HEK293T (cell line): ENCODE measurements around the gene ADAMTS8.

Experiments used
- ARNT ChIP-seq: fragments of 450-650 bp; IDR thresholded peaks from 2 replicates; pipeline ENCODE4 v1.6.1; 2017; ENCODE audit warnings: mild to moderate bottlenecking
- BHLHE40 ChIP-seq: fragments of 450-650 bp; IDR thresholded peaks from 2 replicates; pipeline ENCODE4 v1.6.1; 2016; ENCODE audit warnings: mild to moderate bottlenecking, moderate library complexity, borderline replicate concordance
- CTBP1 ChIP-seq: fragments of 450-650 bp; IDR thresholded peaks from 2 replicates; pipeline ENCODE4 v1.6.1; 2016; ENCODE audit warnings: borderline replicate concordance
- ELF4 ChIP-seq: fragments of 450-650 bp; IDR thresholded peaks from 2 replicates; pipeline ENCODE4 v1.6.1; 2017; ENCODE audit warnings: antibody characterized with exemption
- FOXA1 ChIP-seq: fragments of 450-650 bp; IDR thresholded peaks from 2 replicates; pipeline ENCODE4 v1.6.1; 2016; ENCODE audit warnings: mild to moderate bottlenecking
- FOXK2 ChIP-seq: fragments of 450-650 bp; IDR thresholded peaks from 2 replicates; pipeline ENCODE4 v1.6.1; 2016; ENCODE audit warnings: mild to moderate bottlenecking
- HDGF ChIP-seq: fragments of 450-650 bp; IDR thresholded peaks from 2 replicates; pipeline ENCODE4 v1.6.1; 2017; ENCODE audit warnings: antibody characterized with exemption, borderline replicate concordance
- L3MBTL2 ChIP-seq: fragments of 450-650 bp; conservative IDR thresholded peaks from 2 replicates; pipeline ENCODE4 v1.6.1; 2016; ENCODE audit warnings: mild to moderate bottlenecking
- NFRKB ChIP-seq: fragments of 450-650 bp; IDR thresholded peaks from 2 replicates; pipeline ENCODE4 v1.6.1; 2016; ENCODE audit warnings: mild to moderate bottlenecking, moderate library complexity
- PKNOX1 ChIP-seq: fragments of 450-650 bp; IDR thresholded peaks from 2 replicates; pipeline ENCODE4 v1.6.1; 2016
- SP1 ChIP-seq: fragments of 450-650 bp; IDR thresholded peaks from 2 replicates; pipeline ENCODE4 v1.6.1; 2017
- SUZ12 ChIP-seq: fragments of 450-650 bp; IDR thresholded peaks from 2 replicates; pipeline ENCODE4 v1.6.1; 2016; ENCODE audit warnings: mild to moderate bottlenecking

GRCh38 chr11:130379276-130379675 lies 49.1 kb downstream of the ADAMTS8 start:
- TF ChIP-seq SP1: no peak
- no peak for TF ChIP-seq ELF4
- TF ChIP-seq L3MBTL2: no peak
- no peak for TF ChIP-seq BHLHE40
- TF ChIP-seq NFRKB: no peak
- TF ChIP-seq CTBP1: no peak
- TF ChIP-seq PKNOX1: no peak
- TF ChIP-seq SUZ12: no peak
- TF ChIP-seq ARNT: no peak
- TF ChIP-seq HDGF: no peak
- TF ChIP-seq FOXA1: no peak
- no peak for TF ChIP-seq FOXK2
